HS-5 (cell line): ENCODE results near the gene RCC2.
A peak's percentile ranks its signal among the peaks of the same experiment; 100 is the strongest.
"Not testable (repeated sequence)": the region's sequence is repeated elsewhere in the genome, so short reads cannot be mapped to it uniquely, and the experiment has no call there.

Experiments used
- DNase-seq: peaks from one replicate; pipeline ENCODE4 v3.0.0-alpha.2; 2012; ENCODE audit warnings: low read depth

The RCC2 gene

GRCh38 chr1:17419626-17420328, 19.7 kb downstream of the RCC2 start:
- no peak for DNase-seq

GRCh38 chr1:17416389-17416788, 23.1 kb downstream of the RCC2 start:
- DNase-seq, result no peak

DNA sequence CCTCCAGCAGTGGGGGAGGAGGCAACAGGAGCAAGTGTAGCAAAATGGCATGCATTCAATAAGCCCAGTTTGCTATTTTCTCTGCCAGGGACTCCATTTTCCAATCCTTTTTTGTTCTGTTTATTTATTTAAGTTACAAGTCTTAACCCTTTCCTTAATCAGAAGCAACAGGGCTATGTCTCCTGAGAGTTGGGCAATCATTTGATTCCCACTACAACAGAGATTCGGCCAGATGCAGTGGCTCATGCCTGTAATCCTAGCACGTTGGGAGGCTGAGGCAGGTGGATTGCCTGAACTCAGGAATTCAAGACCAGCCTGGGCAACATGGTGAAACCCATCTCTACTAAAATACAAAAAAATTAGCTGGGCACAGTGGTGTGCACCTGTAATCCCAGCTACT, 25.5 kb downstream of the RCC2 start:
- no peak for DNase-seq

DNA sequence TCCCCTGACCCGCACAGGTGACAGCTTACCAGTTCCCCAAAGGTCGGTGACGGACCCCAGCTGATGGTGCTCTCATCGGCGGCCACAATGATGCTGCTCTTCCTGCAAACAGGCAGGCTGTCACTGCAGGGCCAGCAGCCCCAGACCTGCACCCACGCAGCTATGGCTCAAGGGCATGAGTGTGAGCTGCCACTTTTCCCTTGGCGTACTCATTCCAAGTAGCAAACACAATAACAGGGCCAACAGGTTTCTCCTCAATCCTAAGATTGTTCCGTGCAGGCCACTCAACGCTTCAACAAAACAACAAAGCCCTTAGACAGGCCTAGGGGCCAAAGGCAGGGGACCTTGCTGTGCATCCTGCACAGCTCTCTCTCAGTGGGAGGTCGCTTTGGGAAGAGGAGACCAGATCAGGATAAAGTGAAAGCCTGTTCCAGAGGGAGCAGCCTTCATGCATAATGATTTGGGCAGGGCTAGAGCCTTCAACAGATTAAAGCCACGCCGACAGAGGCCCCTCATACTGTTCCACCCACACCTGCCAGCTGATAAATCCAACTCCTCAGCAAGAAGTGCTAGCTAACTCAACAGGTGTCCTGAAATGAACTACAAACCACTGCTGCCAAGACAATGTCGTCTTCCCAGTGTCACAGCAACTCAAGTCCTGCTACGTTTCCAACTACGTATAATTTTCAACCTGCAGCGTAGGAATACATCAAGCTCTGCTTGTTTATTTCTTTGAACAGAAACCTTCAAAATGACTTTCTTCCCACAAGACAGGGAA, 27.2 kb downstream of the RCC2 start:
- no peak for DNase-seq

DNA sequence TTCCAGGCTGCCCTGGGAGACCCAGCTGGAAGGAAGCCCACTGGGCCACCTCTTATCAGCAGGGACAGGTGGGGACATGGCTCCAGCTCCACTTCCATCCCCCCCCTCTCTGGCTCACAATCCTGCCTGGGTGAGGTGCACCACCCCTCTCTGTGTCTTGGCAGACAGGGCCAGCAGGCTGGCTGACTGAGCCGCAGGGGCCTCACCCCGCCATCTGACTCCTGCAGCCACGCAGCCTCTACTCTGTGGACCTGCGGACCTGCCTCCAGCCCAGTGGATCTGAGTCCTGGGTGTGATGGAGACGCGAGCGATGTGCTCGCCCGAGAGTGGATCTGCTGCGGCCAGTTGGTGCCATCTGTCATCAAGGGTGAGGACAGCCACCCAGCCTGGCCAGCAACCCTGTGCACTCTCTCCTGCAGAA, 30.1 kb downstream of the RCC2 start:
- no peak for DNase-seq

GRCh38 chr1:17407786-17408514, 31.5 kb downstream of the RCC2 start:
- DNase-seq, result not testable (repeated sequence)

- DNase-seq, result not testable (repeated sequence)
Observed at GRCh38 chr1:17406760-17407475, 32.6 kb downstream of the RCC2 start.

DNA sequence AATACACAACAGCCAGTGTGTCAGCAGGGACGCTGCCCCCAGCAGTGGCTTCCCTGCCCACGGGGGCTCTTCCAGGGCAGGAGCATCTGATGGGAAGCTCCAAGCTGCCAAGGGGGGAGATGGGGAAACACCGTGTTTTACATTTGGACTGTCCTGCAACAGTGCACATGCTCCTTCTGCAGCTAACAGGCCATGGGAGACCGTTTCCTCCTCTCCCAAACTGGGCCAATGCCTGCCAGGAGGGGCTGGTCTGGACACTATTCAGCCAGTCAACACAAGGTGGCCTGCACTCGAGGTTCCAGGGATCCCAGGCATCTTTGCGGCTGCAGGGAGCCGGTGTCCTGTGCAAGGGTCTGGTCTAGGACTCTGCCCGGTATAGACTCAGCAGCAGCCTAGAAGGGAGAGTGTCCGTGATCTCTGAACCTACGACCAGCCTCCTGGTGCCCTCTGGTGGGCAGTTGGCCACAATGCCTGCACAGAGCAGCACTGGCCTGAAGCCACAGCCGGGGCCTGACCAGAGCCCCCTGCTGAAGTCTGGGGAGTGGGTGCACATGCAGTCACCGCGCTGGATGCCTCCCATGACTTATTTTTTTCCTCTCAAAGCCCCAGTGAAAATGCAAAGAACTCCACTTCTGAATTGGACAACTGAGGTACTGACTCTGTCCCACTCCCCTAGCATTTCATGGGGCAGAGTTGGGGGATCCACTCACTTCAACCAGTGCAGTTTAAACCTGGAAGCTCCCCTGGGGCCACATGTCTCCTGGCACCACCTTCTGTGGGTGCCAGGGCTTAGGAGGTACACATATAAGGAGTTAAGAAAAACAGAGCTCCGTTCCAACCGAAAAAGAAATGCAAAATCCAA, 33.3 kb downstream of the RCC2 start:
- DNase-seq, result peak; percentile 9

DNA sequence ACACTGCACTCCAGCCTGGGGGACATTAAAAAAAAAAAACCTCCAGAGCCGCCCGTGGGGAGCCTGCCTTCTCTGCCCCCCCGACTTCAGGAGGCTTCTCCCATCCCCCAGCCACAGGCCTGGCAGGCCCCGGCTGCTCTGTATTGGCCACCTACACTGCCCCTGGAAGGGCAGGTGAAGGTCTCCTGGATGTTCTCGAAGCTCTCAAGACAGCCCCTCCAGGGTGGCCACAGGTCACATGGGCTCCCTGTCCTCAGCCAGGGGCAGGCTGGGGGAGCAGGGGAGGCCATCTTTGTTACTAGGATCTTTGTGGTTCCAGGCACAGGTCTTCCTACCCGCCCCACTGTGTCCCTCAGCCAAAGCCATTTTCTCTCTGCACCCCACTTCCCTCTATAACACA, 34.7 kb downstream of the RCC2 start:
- no peak for DNase-seq

GRCh38 chr1:17404034-17404684, 35.3 kb downstream of the RCC2 start:
- DNase-seq, result no peak

- DNase-seq, result no peak
Observed at GRCh38 chr1:17403081-17403480, 36.4 kb downstream of the RCC2 start.

- DNase-seq, result no peak
Observed at GRCh38 chr1:17401841-17402240, 37.6 kb downstream of the RCC2 start.

- no peak for DNase-seq
Observed at GRCh38 chr1:17400725-17401341, 38.6 kb downstream of the RCC2 start.

- DNase-seq, result no peak
Observed at GRCh38 chr1:17397910-17398695, 41.4 kb downstream of the RCC2 start.

DNA sequence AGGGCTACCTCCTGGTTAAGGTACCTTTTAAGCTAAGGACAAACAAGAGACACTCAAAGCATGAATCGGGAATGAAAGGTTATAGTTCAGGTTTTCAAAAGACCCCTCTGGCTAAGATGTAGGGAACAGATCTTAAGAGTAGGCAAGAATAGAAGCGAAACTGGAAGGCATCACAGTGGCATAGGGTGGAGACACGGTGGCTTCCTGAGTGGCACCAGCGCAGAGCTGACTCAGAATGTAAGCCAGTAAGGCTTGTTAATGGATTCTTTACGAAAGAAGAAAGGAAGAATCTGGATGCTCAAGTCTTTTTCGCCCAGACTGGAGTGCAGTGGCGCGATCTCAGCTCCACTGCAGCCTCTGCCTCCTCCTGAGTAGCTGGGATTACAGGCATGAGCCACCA, 46.2 kb downstream of the RCC2 start:
- DNase-seq, result no peak

DNA sequence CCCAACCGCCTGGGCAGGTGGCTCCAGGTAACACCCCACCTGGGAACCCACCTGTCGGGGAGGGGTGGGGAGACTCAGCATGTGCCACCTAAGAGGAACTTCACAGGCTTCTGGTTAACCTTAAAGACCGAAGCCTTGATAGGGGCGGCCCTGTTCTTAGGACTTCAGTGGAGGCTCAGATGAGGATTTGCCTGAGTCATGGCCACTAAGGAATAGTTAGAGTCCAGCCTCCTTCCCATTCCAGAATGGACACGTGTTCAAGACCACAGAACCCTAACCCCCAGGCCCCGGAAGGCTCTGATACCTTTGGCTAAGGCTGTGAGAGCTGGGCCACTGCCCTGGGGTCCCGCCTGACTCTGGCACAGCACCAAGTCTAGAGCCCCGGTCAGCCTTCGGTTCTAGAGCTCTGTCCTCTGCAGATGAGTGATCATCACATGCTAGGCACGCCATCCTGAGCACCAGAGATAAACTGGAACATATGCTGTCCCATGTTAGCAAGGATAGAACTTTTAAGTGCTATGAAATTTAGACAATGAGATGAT, 47.2 kb downstream of the RCC2 start:
- DNase-seq, result no peak

- DNase-seq, result no peak
Observed at GRCh38 chr1:17381161-17381560, 58.3 kb downstream of the RCC2 start.

DNA sequence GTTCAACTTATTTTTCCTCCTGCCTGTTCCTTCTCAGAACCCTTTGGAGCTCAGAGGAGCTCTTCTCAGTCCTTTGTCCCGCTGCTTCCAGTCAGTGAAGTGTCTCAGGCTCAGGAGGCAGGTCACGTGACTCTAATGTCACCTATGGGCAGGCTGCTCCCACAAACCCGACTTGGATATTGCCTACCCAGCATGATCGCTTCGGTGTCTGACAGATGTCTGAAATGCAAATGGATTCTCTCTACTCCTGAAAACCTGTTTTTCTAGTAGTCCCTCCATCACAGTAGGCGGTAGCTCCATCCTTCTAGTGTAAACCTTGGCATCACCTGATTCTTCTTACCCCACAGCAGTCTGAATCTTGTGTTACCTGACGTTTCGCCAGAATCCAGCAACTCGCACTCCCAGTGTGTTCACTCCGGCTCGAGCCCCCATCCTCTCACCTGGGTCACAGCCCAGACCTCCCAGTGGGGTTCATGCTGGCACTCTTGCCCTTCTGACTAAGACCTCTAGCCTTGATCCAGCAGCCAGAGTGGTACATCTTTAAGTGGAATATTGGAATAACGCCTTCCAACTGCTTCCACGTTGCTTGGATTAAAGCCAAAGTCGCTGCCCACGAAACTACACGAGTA, 62.0 kb downstream of the RCC2 start:
- DNase-seq, result no peak

- DNase-seq, result no peak
Observed at GRCh38 chr1:17375651-17376050, 63.8 kb downstream of the RCC2 start.
